Measurements from ENCODE around the gene FTSJ3.

FTSJ3 gene

GRCh38 chr17:63850401-63850800 lies 22.9 kb upstream of the FTSJ3 start:
- H3K27me3 ChIP-seq (replicated peaks; ENCODE audit: insufficient read depth, low read length) = no peaks in the 10 kb centered on the region
- no peaks in the 10 kb centered on the region for H3K9me3 ChIP-seq (replicated peaks; ENCODE audit: insufficient read depth, low read length)
- H3F3A ChIP-seq (ENCODE audit: insufficient read depth, low read length) = no peaks in the 10 kb centered on the region
- H3K9me2 ChIP-seq (replicated peaks; ENCODE audit: insufficient read depth, low read length) = no peaks in the 10 kb centered on the region
- peak; percentile 2 for DNase-seq
- no peak for TF ChIP-seq EZH2phosphoT487 (IDR thresholded peaks at IDR 0.05; ENCODE audit: low read length)
- TF ChIP-seq, protein P1, sequence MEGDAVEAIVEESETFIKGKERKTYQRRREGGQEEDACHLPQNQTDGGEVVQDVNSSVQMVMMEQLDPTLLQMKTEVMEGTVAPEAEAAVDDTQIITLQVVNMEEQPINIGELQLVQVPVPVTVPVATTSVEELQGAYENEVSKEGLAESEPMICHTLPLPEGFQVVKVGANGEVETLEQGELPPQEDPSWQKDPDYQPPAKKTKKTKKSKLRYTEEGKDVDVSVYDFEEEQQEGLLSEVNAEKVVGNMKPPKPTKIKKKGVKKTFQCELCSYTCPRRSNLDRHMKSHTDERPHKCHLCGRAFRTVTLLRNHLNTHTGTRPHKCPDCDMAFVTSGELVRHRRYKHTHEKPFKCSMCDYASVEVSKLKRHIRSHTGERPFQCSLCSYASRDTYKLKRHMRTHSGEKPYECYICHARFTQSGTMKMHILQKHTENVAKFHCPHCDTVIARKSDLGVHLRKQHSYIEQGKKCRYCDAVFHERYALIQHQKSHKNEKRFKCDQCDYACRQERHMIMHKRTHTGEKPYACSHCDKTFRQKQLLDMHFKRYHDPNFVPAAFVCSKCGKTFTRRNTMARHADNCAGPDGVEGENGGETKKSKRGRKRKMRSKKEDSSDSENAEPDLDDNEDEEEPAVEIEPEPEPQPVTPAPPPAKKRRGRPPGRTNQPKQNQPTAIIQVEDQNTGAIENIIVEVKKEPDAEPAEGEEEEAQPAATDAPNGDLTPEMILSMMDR (IDR thresholded peaks at IDR 0.05; ENCODE audit: low read length) = no peak
- TF ChIP-seq EZH2 (optimal IDR thresholded peaks at IDR 0.05; ENCODE audit: low read depth, low read length) = no peak
- no peak overlapping the region for H3K4me2 ChIP-seq (ENCODE audit: low read depth, low read length)
- no peaks in the 10 kb centered on the region for H3K79me2 ChIP-seq (ENCODE audit: low read length)
- H3K27ac ChIP-seq (ENCODE audit: low read length) = no peak overlapping the region
- H3K36me3 ChIP-seq (replicated peaks; ENCODE audit: insufficient read depth, low read length) = no peaks in the 10 kb centered on the region
- no peaks in the 10 kb centered on the region for H3K4me1 ChIP-seq (ENCODE audit: low read length)
- H3K4me3 ChIP-seq (ENCODE audit: low read length) = no peak overlapping the region
- H4K20me1 ChIP-seq (ENCODE audit: insufficient read depth, low read length) = no peaks in the 10 kb centered on the region
- no peak overlapping the region for H2AFZ ChIP-seq (ENCODE audit: low read length)
- H3K9ac ChIP-seq (ENCODE audit: low read length) = no peak overlapping the region

DNA sequence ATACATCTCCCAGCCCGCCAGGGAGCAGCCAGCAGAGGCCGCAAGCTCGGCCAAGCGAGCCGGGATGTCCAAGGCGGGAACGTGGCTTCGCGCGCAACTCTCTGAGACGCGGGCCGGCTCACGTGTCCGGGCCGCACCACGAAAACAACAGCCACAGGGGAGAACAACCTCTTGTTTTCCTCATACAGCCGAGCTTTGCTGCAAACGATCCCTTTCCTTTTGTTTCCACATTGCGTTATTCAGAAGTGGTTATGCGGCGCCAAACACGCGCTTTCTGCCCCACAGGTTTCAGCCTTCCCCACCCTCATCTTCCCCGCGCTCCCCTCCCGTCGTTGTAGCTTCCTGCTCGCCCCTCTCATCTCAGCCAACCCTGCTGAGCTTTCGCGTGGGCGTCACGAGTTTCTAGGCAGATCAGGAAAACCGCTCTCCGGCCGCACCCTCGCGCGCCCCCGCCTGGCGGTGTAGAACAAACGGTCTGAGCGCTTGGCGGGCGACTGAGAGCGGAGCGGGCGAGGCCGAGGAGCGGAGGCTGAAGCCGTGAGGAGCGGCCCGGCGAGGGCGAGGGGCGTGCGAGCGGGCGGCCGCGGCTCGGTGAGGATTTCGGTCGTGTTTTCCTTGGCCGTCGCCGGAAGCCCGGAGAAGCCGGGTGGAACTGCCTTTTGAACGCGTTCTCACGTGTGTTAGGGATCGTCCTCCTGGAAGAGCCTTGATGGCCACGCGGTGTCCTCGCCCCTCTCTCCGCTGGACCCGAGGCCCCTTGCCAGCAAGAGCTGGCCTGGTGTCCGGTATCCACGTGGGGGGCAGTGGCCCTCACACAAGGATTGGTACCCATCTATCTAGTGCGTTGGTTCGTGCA lies 21.6 kb upstream of the FTSJ3 start:
- H3K27ac ChIP-seq (ENCODE audit: low read length) = no peak overlapping the region
- no peaks in the 10 kb centered on the region for H3K79me2 ChIP-seq (ENCODE audit: low read length)
- H3K36me3 ChIP-seq (replicated peaks; ENCODE audit: insufficient read depth, low read length) = no peaks in the 10 kb centered on the region
- no peaks in the 10 kb centered on the region for H3K9me3 ChIP-seq (replicated peaks; ENCODE audit: insufficient read depth, low read length)
- TF ChIP-seq EZH2phosphoT487 (IDR thresholded peaks at IDR 0.05; ENCODE audit: low read length) = no peak
- TF ChIP-seq, protein P1 (IDR thresholded peaks at IDR 0.05; ENCODE audit: low read length) = peak; percentile 24
- peak; percentile 40 for DNase-seq
- H3F3A ChIP-seq (ENCODE audit: insufficient read depth, low read length) = peaks cover 5% of the 10 kb centered on the region
- peak overlapping the region; percentile 58; the same call in 1 of the 2 replicates for H2AFZ ChIP-seq (ENCODE audit: low read length)
- no peak overlapping the region for H3K4me3 ChIP-seq (ENCODE audit: low read length)
- no peaks in the 10 kb centered on the region for H3K9me2 ChIP-seq (replicated peaks; ENCODE audit: insufficient read depth, low read length)
- no peaks in the 10 kb centered on the region for H3K27me3 ChIP-seq (replicated peaks; ENCODE audit: insufficient read depth, low read length)
- H3K9ac ChIP-seq (ENCODE audit: low read length) = no peak overlapping the region
- H4K20me1 ChIP-seq (ENCODE audit: insufficient read depth, low read length) = no peaks in the 10 kb centered on the region
- H3K4me1 ChIP-seq (ENCODE audit: low read length) = peaks cover 3% of the 10 kb centered on the region; the same call in 1 of the 2 replicates
- H3K4me2 ChIP-seq (ENCODE audit: low read depth, low read length) = no peak overlapping the region

GRCh38 chr17:63847525-63848249 lies 20.2 kb upstream of the FTSJ3 start:
- TF ChIP-seq EZH2 (optimal IDR thresholded peaks at IDR 0.05; ENCODE audit: low read depth, low read length) (no peak), EZH2phosphoT487 (IDR thresholded peaks at IDR 0.05; ENCODE audit: low read length) (no peak)
- TF ChIP-seq, protein P1 (IDR thresholded peaks at IDR 0.05; ENCODE audit: low read length) = no peak

More at GRCh38 chr17:63847525-63848249, 20.2 kb upstream of the FTSJ3 start:
- peak; percentile 3 for DNase-seq
- H3K27ac ChIP-seq (ENCODE audit: low read length) = no peak overlapping the region
- peaks cover 3% of the 10 kb centered on the region; the same call in 1 of the 2 replicates for H3K4me1 ChIP-seq (ENCODE audit: low read length)
- H2AFZ ChIP-seq (ENCODE audit: low read length) = no peak overlapping the region
- no peaks in the 10 kb centered on the region for H3K9me3 ChIP-seq (replicated peaks; ENCODE audit: insufficient read depth, low read length)
- H3K36me3 ChIP-seq (replicated peaks; ENCODE audit: insufficient read depth, low read length) = no peaks in the 10 kb centered on the region
- peaks cover 15% of the 10 kb centered on the region for H3F3A ChIP-seq (ENCODE audit: insufficient read depth, low read length)
- no peaks in the 10 kb centered on the region for H4K20me1 ChIP-seq (ENCODE audit: insufficient read depth, low read length)
- H3K27me3 ChIP-seq (replicated peaks; ENCODE audit: insufficient read depth, low read length) = no peaks in the 10 kb centered on the region
- no peak overlapping the region for H3K4me2 ChIP-seq (ENCODE audit: low read depth, low read length)
- no peaks in the 10 kb centered on the region for H3K79me2 ChIP-seq (ENCODE audit: low read length)
- H3K9me2 ChIP-seq (replicated peaks; ENCODE audit: insufficient read depth, low read length) = no peaks in the 10 kb centered on the region
- no peak overlapping the region for H3K9ac ChIP-seq (ENCODE audit: low read length)
- H3K4me3 ChIP-seq (ENCODE audit: low read length) = no peak overlapping the region
